Loucy (cell line): ENCODE results near the gene NRXN3.

Experiments used
- H2AFZ ChIP-seq: fragments of 200-600 bp; sonication (generic); 2 replicates; pipeline ENCODE4 v1.6.0; 2016; ENCODE audit warnings: antibody characterized with exemption, mild to moderate bottlenecking, low read length, moderate library complexity
- H3F3A ChIP-seq: fragments of 200-600 bp; 2 replicates; pipeline ENCODE4 v1.6.0; 2016; ENCODE audit warnings: antibody characterized with exemption, low read depth, mild to moderate bottlenecking
- H3K27me3 ChIP-seq: fragments of 200-600 bp; sonication (generic); 2 replicates; pipeline ENCODE4 v1.6.1; 2014; ENCODE audit warnings: low read length, mild to moderate bottlenecking; ENCODE audit not compliant: insufficient read depth, poor library complexity, severe bottlenecking
- H3K36me3 ChIP-seq: fragments of 200-600 bp; sonication (generic); 2 replicates; pipeline ENCODE4 v1.6.1; 2016; ENCODE audit warnings: low read length; ENCODE audit not compliant: insufficient read depth
- H3K4me1 ChIP-seq: fragments of 200-600 bp; sonication (generic); 2 replicates; pipeline ENCODE4 v1.5.1; 2014; ENCODE audit warnings: low read length, mild to moderate bottlenecking; ENCODE audit not compliant: insufficient read depth, poor library complexity, severe bottlenecking
- H3K4me2 ChIP-seq: fragments of 200-600 bp; sonication (generic); 2 replicates; pipeline ENCODE4 v1.6.0; 2014; ENCODE audit warnings: antibody characterized with exemption, low read length, low read depth, mild to moderate bottlenecking; ENCODE audit not compliant: poor library complexity, severe bottlenecking
- H3K4me3 ChIP-seq: fragments of 200-600 bp; sonication (generic); 2 replicates; pipeline ENCODE4 v1.5.1; 2014; ENCODE audit warnings: low read length, mild to moderate bottlenecking, mixed read lengths; ENCODE audit not compliant: poor library complexity, severe bottlenecking
- H3K79me2 ChIP-seq: fragments of 200-600 bp; sonication (generic); 2 replicates; pipeline ENCODE4 v1.6.1; 2014; ENCODE audit warnings: low read length; ENCODE audit not compliant: insufficient read depth
- H3K9ac ChIP-seq: fragments of 200-600 bp; sonication (generic); 2 replicates; pipeline ENCODE4 v1.6.0; 2014; ENCODE audit warnings: mild to moderate bottlenecking, low read depth, low read length, moderate library complexity; ENCODE audit not compliant: poor library complexity, severe bottlenecking
- H3K9me2 ChIP-seq: fragments of 200-600 bp; sonication (generic); replicated peaks from 2 replicates; pipeline ENCODE4 v1.6.1; 2016; ENCODE audit warnings: low read depth, low read length, mixed read lengths
- H3K9me3 ChIP-seq: fragments of 200-600 bp; sonication (generic); 2 replicates; pipeline ENCODE4 v1.6.1; 2014; ENCODE audit warnings: mild to moderate bottlenecking, antibody characterized with exemption, low read length, low read depth; ENCODE audit not compliant: insufficient read depth
- H4K20me1 ChIP-seq: fragments of 200-600 bp; sonication (generic); 2 replicates; pipeline ENCODE4 v1.6.0; 2014; ENCODE audit warnings: antibody characterized with exemption, low read length, mild to moderate bottlenecking; ENCODE audit not compliant: insufficient read depth, poor library complexity, severe bottlenecking
- CTCF ChIP-seq: fragments of 200-600 bp; sonication (generic); conservative IDR thresholded peaks from 2 replicates; pipeline ENCODE4 v1.5.1; 2014; ENCODE audit warnings: mild to moderate bottlenecking, antibody characterized with exemption, low read length
- EZH2phosphoT487 ChIP-seq: fragments of 200-600 bp; IDR thresholded peaks from 2 replicates; pipeline ENCODE4 v1.6.1; 2018; ENCODE audit warnings: antibody characterized with exemption, mild to moderate bottlenecking, moderate library complexity, borderline replicate concordance

The NRXN3 gene

GRCh38 chr14:78196323-78196722 is 26.1 kb downstream of the NRXN3 start:
- Histone ChIP-seq H3K4me1 (peaks cover 28% of the 10 kb centered on the region), H3K4me3 (no peak overlapping the region), H3K79me2 (no peaks in the 10 kb centered on the region), H3K4me2 (no peak overlapping the region), H3K9me2 (no peaks in the 10 kb centered on the region), H3K36me3 (no peaks in the 10 kb centered on the region), H4K20me1 (no peaks in the 10 kb centered on the region), H2AFZ (no peak overlapping the region), H3K9me3 (no peaks in the 10 kb centered on the region), H3K27me3 (no peaks in the 10 kb centered on the region), H3F3A (no peaks in the 10 kb centered on the region), H3K9ac (no peak overlapping the region)
- TF ChIP-seq CTCF (peak; percentile 53), EZH2phosphoT487 (no peak)

- Histone ChIP-seq H3K79me2 (no peaks in the 10 kb centered on the region), H2AFZ (no peak overlapping the region), H3K9me3 (no peaks in the 10 kb centered on the region), H3K36me3 (no peaks in the 10 kb centered on the region), H3K4me2 (no peak overlapping the region), H3K9ac (no peak overlapping the region), H3K4me1 (peaks cover 35% of the 10 kb centered on the region), H3K27me3 (no peaks in the 10 kb centered on the region), H3K4me3 (no peak overlapping the region), H3K9me2 (no peaks in the 10 kb centered on the region), H3F3A (peaks cover 2% of the 10 kb centered on the region; the same call in 1 of the 2 replicates), H4K20me1 (no peaks in the 10 kb centered on the region)
- no peak for TF ChIP-seq CTCF
- TF ChIP-seq EZH2phosphoT487 = no peak
Observed at GRCh38 chr14:78197051-78197450, 26.9 kb downstream of the NRXN3 start.

GRCh38 chr14:78202163-78202562 is 32.0 kb downstream of the NRXN3 start:
- Histone ChIP-seq H2AFZ (peak overlapping the region; percentile 40; the same call in 1 of the 2 replicates), H3K9me3 (no peaks in the 10 kb centered on the region), H3K27me3 (no peaks in the 10 kb centered on the region), H4K20me1 (no peaks in the 10 kb centered on the region), H3K4me3 (peak overlapping the region; percentile 45), H3K9ac (peak overlapping the region; percentile 40), H3K4me1 (peaks cover 54% of the 10 kb centered on the region), H3K4me2 (peak overlapping the region; percentile 69), H3K9me2 (no peaks in the 10 kb centered on the region), H3K79me2 (no peaks in the 10 kb centered on the region), H3F3A (peaks cover 8% of the 10 kb centered on the region; the same call in 1 of the 2 replicates), H3K36me3 (no peaks in the 10 kb centered on the region)
- TF ChIP-seq EZH2phosphoT487 = no peak
- TF ChIP-seq CTCF = no peak
